KOPT-K1 (cell line): ENCODE data around the gene DUS3L.

Experiments
- H3K27ac ChIP-seq: fragments of 200-600 bp; sonication (generic); 2 replicates; pipeline ENCODE4 v1.5.1; 2016; ENCODE audit warnings: antibody characterized with exemption, mild to moderate bottlenecking, low read depth, low read length; ENCODE audit not compliant: poor library complexity, severe bottlenecking
- H3K36me3 ChIP-seq: fragments of 200-600 bp; sonication (generic); 2 replicates; pipeline ENCODE4 v1.5.1; 2017; ENCODE audit warnings: antibody characterized with exemption, mild to moderate bottlenecking, low read length, moderate library complexity; ENCODE audit not compliant: insufficient read depth
- H3K9me3 ChIP-seq: fragments of 200-600 bp; sonication (generic); 2 replicates; pipeline ENCODE4 v1.5.1; 2017; ENCODE audit warnings: antibody characterized with exemption, low read length, mild to moderate bottlenecking; ENCODE audit not compliant: insufficient read depth, poor library complexity, severe bottlenecking

Gene DUS3L

DNA sequence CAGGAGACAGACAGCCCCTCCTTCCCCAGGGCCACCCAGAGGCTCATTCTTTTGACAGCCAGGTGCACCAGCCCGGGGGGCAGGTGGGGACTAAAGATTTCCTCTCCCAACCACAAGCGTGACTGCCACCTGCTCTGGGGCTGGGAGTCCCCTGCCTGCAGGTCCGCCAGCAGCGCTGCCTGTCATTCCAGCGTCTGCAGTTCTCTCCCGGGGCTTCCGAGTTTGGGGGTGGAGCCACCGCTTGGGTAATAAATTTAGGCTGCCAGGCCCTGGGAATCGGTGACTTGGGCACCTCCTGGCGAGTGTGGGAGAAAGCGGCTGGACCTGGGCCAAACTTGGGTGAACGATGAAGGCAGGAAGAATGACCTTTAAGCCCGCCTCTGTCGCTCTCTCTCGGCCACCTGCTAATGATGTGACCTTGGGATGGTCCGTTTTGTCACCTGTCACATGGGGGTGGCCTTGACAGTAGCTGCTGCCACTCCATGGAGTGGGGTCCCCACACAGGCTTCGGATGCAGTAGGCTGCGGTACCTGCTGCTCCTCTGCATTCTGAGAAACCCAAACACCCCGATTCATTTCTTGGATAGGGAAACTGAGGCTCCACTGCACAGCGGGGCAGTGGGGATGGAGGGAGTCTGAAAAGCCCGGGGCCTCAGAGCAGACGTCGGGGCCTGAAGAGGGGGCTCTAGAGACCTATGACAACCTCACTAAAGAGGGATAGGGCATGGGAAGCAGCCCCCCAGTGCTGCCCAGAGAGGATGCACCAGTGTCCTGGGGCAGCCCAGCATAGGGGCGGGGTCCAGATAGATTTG is 35.8 kb upstream of the DUS3L start:
- H3K36me3 ChIP-seq, result no peaks in the 10 kb centered on the region
- H3K9me3 ChIP-seq, result no peaks in the 10 kb centered on the region
- peak overlapping the region; percentile 69 for H3K27ac ChIP-seq

DNA sequence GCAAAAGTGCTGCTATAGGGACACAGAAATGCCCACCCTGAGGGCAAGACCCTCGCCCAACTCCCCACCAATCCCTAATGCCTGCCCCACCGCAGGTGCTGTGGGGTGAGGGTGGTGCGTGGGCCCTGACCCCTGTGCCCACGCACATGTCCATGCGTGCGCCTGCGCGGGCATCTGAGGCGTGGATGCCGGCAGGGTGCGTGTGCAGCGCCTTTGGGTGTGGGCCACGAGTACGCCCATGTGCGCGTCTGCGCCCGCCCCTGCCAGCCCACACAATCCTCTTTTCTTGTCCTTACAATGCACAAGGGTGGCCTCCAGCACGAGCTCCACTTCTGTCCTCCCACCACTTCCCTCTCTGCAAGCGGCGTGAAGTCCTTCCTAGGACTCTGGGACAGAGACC is 34.2 kb upstream of the DUS3L start:
- no peaks in the 10 kb centered on the region for H3K9me3 ChIP-seq
- no peaks in the 10 kb centered on the region for H3K36me3 ChIP-seq
- H3K27ac ChIP-seq, result no peak overlapping the region

GRCh38 chr19:5824751-5825150 is 33.8 kb upstream of the DUS3L start:
- Histone ChIP-seq H3K36me3 (no peaks in the 10 kb centered on the region), H3K9me3 (no peaks in the 10 kb centered on the region)

GRCh38 chr19:5823579-5824281 is 32.8 kb upstream of the DUS3L start:
- no peaks in the 10 kb centered on the region for H3K9me3 ChIP-seq
- no peak overlapping the region for H3K27ac ChIP-seq
- no peaks in the 10 kb centered on the region for H3K36me3 ChIP-seq

More at GRCh38 chr19:5824751-5825150, 33.8 kb upstream of the DUS3L start:
- no peak overlapping the region for H3K27ac ChIP-seq

- Histone ChIP-seq H3K9me3 (no peaks in the 10 kb centered on the region), H3K27ac (no peak overlapping the region), H3K36me3 (no peaks in the 10 kb centered on the region)
Observed at GRCh38 chr19:5822181-5822844, 31.4 kb upstream of the DUS3L start.

DNA sequence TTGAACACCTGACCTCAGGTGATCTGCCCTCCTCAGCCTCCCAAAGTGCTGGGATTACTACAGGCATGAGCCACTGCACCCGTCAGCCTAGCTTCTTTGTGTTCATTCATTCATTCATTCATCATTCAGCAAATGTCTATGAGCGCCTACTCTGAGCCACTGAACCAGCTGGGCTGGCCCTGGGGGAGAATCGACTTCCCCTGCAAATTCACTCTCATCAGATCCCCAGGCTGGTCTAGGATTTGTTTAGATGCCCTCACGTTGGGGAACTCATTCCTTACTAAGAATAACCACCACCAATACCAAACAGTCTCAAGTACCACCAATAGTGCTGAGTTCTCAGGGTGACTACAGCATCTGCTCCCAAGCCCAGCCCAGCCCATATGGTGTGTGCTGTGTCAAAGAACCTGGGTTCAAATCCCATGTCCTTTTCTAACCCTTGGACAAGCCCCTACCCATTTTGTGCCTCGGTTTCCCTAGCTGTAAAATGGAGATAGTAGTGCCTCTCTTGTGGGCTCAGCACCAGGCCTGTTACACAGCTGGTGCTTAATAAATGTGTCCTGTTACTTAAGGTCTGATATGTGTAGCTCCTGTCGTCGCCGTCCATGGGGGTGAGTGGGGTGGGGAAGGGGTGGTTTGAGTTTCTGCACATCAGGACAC is 30.7 kb upstream of the DUS3L start:
- H3K36me3 ChIP-seq, result no peaks in the 10 kb centered on the region
- no peaks in the 10 kb centered on the region for H3K9me3 ChIP-seq
- H3K27ac ChIP-seq, result no peak overlapping the region

GRCh38 chr19:5820785-5821184 is 29.8 kb upstream of the DUS3L start:
- Histone ChIP-seq H3K27ac (no peak overlapping the region), H3K9me3 (no peaks in the 10 kb centered on the region), H3K36me3 (no peaks in the 10 kb centered on the region)

- Histone ChIP-seq H3K36me3 (no peaks in the 10 kb centered on the region), H3K27ac (no peak overlapping the region), H3K9me3 (no peaks in the 10 kb centered on the region)
Observed at GRCh38 chr19:5818594-5818993, 27.6 kb upstream of the DUS3L start.

DNA sequence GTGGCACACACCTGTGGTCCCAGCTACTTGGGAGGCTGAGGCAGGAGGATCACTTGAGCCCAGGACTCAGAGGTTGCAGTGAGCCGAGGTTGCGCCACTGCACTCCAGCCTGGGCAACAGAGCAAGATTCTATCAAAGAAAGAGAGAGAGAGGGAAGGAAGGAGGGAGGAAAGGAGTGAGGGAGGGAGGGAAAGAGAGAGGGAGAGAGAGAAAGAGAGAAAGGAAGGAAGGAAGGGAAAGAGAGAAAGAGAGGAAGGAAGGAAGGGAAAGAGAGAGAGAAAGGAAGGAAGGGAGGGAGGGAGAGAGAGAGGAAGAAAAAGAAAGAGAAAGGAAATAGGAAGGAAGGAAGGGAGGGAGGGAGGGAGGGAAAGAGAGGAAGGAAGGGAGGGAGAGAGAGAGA is 26.3 kb upstream of the DUS3L start:
- no peaks in the 10 kb centered on the region for H3K36me3 ChIP-seq
- no peaks in the 10 kb centered on the region for H3K9me3 ChIP-seq
- H3K27ac ChIP-seq, result no peak overlapping the region

- Histone ChIP-seq H3K27ac (no peak overlapping the region), H3K9me3 (no peaks in the 10 kb centered on the region)
Observed at GRCh38 chr19:5814852-5815246, 23.9 kb upstream of the DUS3L start.

DNA sequence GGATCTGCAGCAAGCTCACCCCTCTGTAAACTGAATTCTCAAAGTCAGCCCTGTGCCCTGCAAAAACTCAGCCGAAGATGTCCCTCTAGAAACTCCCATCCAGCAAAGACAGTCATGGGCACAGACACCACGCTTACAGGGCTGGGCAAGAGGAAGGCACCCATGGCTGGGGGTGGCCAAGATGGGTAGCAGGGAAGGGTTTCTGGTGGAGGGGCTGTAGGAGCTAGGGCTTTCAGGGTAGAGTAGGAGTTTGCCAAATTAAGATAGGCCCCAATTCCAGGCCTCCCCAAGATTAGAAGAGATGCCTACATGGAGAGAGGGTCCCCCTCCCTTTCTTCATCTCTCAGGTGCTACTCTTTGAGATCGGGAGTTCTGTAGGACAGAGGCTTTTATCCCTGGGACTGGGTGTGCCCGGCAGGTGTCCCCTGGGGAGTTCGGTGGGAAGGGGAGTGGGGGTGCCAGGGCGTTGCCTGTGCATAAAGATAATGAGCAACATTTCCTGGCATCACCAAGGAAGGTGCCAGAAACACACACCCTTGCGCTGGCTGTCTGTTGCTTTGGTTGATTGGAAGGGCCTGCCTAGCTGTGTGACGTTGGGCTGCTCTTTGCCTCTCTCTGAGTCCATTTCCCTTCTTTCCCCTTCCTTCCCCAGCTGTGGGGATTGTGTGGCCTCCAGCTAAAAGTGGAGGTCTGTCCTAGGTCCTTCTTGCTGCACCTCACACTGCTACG is 23.3 kb upstream of the DUS3L start:
- H3K36me3 ChIP-seq, result no peaks in the 10 kb centered on the region

More at GRCh38 chr19:5814852-5815246, 23.9 kb upstream of the DUS3L start:
- no peaks in the 10 kb centered on the region for H3K36me3 ChIP-seq

DNA sequence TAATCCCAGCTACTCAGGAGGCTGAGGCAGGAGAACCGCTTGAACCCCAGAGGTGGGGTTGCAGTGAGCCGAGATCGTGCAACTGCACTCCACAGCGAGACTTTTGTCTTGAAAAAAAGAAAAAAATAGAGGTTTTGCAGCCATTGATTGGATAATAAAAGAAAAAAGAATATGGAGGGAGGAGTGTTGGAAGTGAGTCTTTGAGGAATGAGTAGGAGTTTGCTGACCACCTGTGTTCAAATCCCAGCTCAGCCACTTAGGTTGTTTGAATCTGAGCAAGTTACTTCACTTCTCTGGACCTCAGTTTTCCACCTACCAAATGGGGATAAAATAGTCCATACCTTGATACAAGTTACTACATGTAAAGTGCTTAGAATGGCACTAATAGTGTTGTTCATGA is 20.2 kb upstream of the DUS3L start:
- Histone ChIP-seq H3K36me3 (no peaks in the 10 kb centered on the region), H3K9me3 (no peaks in the 10 kb centered on the region), H3K27ac (no peak overlapping the region)

More for the DNA sequence above, 23.3 kb upstream of the DUS3L start:
- Histone ChIP-seq H3K27ac (no peak overlapping the region), H3K9me3 (no peaks in the 10 kb centered on the region)

GRCh38 chr19:5809469-5809868 is 18.5 kb upstream of the DUS3L start:
- no peaks in the 10 kb centered on the region for H3K36me3 ChIP-seq
- H3K9me3 ChIP-seq, result no peaks in the 10 kb centered on the region
- H3K27ac ChIP-seq, result no peak overlapping the region

DNA sequence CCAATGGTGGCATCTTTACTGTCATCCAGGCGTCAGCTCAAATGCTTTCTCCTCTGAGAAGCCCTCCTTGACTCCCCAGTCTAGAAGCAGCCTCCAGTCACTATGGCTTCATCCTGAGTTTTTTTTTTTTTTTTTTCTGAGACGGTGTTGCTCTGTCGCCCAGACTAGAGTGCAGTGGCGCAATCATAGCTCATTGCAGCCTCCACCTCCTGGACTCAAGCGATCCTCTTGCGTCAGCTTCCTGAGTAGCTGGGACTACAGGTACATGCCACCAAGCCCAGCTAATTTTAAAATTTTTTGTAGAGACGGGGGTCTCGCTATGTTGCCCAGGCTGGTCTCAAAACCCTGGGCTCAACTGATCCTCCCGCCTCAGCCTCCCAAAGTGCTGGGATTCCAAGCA is 18.1 kb upstream of the DUS3L start:
- Histone ChIP-seq H3K27ac (no peak overlapping the region), H3K9me3 (no peaks in the 10 kb centered on the region), H3K36me3 (no peaks in the 10 kb centered on the region)
